ENCODE measurements around the gene ZNF436.

Gene ZNF436

DNA sequence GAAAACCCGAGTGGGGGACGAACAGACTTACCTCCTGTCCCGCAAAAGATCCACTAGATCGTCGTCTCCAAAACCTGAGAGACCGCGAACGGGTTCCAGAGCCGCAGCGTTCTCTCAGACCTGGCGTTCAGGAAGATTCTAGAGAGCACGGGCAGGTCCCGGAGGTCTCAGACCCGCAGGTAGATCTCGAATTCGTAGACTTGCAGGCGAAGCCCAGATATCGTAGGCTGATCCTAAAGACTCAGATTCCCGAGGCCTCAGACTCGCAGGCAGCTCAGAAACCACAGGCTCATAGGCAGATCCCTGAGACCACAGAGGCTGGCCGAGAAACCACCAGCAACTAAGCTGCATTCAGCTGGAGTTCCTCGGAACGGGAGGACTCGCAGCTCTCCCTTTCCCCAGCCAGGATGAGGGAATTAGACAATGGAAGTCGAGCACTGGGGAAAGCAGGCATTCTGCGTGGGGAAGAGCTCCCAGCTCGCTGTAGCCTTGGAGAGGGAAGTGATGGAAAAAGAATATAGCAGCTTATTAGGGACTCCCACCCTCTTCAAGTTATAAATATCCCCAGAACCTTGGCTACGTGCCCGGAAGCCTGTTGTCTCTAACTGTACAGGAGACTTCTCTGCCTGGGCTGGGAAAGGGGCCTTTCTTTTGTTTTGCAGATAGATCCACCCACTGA, at the start of gene ZNF436:
TSS of gene ZNF436 (minus strand) at position 502 of the 679 bp plus-strand sequence. CDS start 1,831 bp downstream, outside the sequence.
- DNase-seq (ENCODE audit: low spot score), result peak; percentile 5

DNA sequence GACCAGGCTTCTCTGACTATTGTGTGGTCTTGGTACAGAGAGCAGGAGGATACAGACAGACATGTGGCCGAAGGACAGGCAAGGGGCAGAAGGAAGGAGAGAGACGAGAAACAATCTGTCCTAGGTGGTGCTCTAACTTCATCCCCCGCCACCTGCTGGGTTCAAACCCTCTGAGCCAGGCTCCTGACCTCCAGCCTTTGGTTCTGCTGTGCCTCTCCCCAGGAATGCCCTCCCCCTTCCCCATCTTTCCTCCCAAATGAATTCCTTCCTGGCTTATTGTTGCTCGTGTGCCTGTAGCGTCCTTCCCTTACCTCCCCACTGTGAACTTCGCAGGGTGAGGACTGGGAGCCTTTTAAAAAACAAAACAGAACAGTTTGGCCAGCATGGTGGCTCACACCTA, 49.5 kb upstream of the ZNF436 start:
- no peak for DNase-seq (ENCODE audit: low spot score)

- no peak for DNase-seq (ENCODE audit: low spot score)
These were observed 47.9 kb upstream of the ZNF436 start for GRCh38 chr1:23417570-23417969.

DNA sequence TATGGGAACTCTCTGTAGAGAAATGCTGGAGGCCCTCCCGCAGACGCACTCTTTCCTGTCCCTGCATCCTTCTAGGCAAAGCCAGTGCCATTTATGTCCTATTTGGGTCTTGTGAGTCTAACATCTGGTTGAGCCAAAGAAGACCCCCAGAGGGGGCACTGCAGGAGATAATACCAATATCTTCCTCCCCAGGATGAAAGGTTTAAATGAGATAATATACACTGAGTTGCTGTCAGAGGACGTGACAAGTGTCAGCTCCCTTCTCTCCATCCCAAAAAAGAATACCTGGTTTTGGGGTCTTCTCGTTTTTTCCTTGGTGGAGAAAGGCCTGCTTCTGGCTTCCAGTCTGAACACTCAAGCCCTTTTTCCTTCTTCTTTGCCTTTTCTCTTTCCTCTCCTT, 47.3 kb upstream of the ZNF436 start:
- no peak for DNase-seq (ENCODE audit: low spot score)

- no peak for DNase-seq (ENCODE audit: low spot score)
These were observed 39.2 kb upstream of the ZNF436 start for GRCh38 chr1:23408797-23409290.

- DNase-seq (ENCODE audit: low spot score), result no peak
These were observed 37.5 kb upstream of the ZNF436 start for GRCh38 chr1:23407016-23407630.

GRCh38 chr1:23405946-23406345, 36.3 kb upstream of the ZNF436 start:
- DNase-seq (ENCODE audit: low spot score), result no peak

GRCh38 chr1:23403735-23404486, 34.3 kb upstream of the ZNF436 start:
- DNase-seq (ENCODE audit: low spot score), result peak; percentile 80

- DNase-seq (ENCODE audit: low spot score), result no peak
These were observed 33.7 kb upstream of the ZNF436 start for GRCh38 chr1:23403355-23403734.

GRCh38 chr1:23403038-23403336, 33.4 kb upstream of the ZNF436 start:
- no peak for DNase-seq (ENCODE audit: low spot score)

- DNase-seq (ENCODE audit: low spot score), result no peak
These were observed 32.8 kb upstream of the ZNF436 start for GRCh38 chr1:23402286-23403037.

DNA sequence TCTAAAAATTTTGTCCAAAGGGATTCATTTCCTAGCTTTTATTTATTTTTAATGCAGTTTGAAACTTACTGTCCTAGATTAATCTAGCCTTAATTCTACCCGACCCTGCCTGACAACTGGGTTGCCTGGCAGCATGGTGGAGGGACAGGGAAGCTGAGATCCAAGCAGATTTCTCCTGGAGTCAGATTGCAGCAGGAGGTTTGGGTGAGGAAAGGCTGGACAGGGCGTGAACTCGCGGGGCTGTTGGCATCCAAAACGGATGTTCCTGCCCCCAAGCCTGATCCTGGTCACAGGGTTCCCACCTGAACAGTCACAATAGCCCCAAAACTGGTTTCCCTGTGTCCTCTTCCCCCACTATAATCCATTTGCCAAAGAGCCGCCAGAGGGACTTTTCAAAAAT, 31.7 kb upstream of the ZNF436 start:
- no peak for DNase-seq (ENCODE audit: low spot score)

GRCh38 chr1:23400324-23401114, 30.9 kb upstream of the ZNF436 start:
- no peak for DNase-seq (ENCODE audit: low spot score)

GRCh38 chr1:23399229-23399628, 29.6 kb upstream of the ZNF436 start:
- no peak for DNase-seq (ENCODE audit: low spot score)

DNA sequence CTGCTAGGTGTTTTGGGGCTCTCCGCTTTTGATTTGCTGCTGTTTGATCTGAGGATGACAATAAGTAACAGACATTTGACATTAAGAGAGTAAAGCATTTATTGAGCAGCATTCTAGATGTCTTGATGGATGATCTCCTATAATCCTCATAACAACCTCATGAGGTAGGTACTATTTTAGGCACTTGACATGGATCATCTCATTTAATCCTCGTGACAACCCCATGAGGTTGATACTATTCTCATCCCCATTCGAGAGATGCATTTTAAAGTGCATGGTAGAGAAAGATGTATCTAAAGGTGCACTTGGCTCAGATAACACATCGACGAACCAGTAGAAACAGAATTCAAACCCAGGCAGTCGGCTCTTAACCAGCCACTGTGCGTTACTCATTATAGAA, 28.3 kb upstream of the ZNF436 start:
- no peak for DNase-seq (ENCODE audit: low spot score)

- no peak for DNase-seq (ENCODE audit: low spot score)
These were observed 26.7 kb upstream of the ZNF436 start for GRCh38 chr1:23396380-23396779.

- DNase-seq (ENCODE audit: low spot score), result no peak
These were observed 26.2 kb upstream of the ZNF436 start for GRCh38 chr1:23395849-23396248.

DNA sequence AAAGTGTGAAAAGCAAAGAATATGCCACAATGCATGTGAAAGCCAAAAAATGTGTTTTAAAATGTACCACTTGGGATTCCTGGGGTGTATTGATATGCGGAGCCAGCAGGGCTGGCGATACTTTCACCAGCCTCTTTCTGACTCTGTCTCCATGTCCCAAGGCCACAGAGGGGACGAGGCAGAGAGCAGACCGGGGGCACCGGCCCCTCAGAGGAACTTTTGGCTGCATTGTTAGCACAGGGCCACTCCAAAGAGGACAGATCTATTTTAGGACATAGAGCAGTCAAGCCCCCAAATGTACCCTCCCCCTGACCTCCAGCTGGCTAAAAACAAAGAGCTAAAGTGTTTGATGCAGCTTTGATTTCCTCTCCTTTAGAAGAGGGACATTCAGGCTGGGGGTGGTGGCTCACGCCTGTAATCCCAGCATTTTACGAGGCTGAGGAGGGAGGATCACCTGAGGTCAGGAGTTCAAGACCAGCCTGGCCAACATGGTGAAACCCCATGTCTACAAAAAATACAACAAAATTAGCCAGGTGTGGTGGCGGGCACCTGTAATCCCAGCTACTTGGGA, 25.6 kb upstream of the ZNF436 start:
- DNase-seq (ENCODE audit: low spot score), result no peak

GRCh38 chr1:23394684-23395083, 25.0 kb upstream of the ZNF436 start:
- no peak for DNase-seq (ENCODE audit: low spot score)

DNA sequence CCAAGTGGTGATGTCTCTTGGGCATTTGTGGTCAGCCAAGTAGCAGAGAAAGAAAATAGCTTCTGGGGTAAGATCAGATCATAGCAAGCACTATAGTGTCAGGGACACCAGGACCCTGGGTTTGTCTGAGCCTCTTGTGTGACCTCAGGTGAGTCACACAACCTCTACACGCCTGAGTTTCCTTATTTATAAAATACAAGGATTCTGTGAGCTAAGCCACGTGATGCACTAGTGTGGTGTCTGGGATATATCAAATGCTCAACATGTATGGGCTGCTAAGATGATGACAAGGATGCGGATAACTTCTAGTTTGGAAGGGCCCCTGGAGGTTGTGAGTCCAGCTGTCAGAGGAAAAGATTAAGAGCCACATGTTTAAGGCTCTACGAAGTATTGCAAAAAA, 24.5 kb upstream of the ZNF436 start:
- DNase-seq (ENCODE audit: low spot score), result no peak

GRCh38 chr1:23393706-23394105, 24.1 kb upstream of the ZNF436 start:
- DNase-seq (ENCODE audit: low spot score), result no peak

Data from CD4-positive, alpha-beta T cell treated with Interleukin-6 at 100 ng/mL for 8 hours (primary cell).